T47D (cell line): Measurements from ENCODE around the gene NDUFA1.
"Not testable (repeated sequence)": the region's sequence is repeated elsewhere in the genome, so short reads cannot be mapped to it uniquely, and the experiment has no call there.

Experiments
- DNase-seq, 2 experiments: peaks; one replicate each; pipeline versions ENCODE4 v3.0.0 to v3.0.0-alpha.2; 2011 to 2012; ENCODE audit warnings: low read depth in 1 of 2, low spot score in 1 of 2
- JUND ChIP-seq: IDR thresholded peaks from 2 replicates; pipeline ENCODE4 v1.6.1; 2012; ENCODE audit warnings: low read depth
- in situ Hi-C: cut with HindIII; loops from 2 replicates; pipeline ENCODE4 v1.10.0; 2016; ENCODE audit warnings: low sequenced_read_pairs, low pct_unique_long_range_greater_than_20kb

The NDUFA1 gene

DNA sequence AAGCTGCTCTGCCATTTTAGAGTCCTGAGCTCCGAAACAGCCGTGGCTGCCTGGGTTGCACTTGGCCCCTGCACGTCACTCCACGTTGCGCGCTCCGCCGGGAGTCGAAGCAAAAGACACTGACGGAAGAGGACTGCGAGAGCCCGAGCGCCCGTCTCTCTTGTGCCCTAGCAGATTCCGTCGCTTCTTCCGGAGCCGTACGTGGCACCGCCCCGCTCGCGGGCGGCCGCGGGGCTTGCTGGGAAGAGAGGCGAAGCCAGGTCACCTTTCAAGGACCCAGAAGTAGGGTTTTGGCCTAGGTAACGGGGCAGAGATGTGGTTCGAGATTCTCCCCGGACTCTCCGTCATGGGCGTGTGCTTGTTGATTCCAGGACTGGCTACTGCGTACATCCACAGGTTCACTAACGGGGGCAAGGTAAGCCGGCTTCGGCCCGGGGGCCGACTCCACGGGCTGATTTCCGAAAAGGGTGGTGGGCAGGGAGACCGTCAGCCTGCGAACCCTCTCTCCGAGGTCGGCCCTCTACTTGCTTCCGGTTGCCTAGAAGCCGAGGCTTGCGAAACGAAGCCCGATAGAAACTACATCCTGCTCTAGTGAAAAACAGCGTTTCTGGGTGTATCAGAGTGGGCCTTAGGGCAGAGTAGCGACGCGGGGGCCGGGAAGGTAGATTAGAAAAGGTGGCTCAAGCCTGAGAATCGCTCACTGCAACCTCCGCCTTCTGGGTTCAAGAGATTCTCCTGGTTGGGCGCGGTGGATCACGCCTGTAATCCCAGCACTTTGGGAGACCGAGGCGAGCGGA, at the start of gene NDUFA1, which contains the start of gene RNF113A:
TSS of gene NDUFA1 (plus strand) at position 234 of the 797 bp plus-strand sequence. CDS start at position 314, 80 bp downstream.
TSS of gene RNF113A (minus strand) at position 135 of the 797 bp plus-strand sequence. CDS start at position 15, 120 bp downstream.
- TF ChIP-seq JUND, result no peak
- in situ Hi-C loops, result no loop called here
- DNase-seq, result peak; percentile 25 to 83

DNA sequence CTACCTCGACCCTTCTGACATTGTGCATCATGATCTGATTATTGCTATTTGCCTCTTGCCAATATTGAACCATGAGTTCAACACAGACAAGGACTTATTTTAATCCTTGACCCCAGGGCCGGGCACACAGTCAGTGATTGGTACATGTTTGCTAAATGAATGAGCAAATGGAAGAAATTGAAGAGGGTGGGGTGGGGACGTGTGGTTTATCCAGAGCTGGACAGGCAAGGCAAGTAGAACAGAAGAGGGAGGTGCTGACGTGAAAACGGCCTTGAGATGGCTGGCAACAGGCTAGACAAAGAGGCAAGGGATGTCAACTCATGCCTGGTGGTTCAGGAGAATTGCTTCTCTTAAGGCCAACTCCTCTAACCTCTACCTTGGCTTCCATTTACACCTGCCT, 47.4 kb upstream of the NDUFA1 start:
- in situ Hi-C loops, DNase-seq: not testable (repeated sequence)

- no peak for TF ChIP-seq JUND
- DNase-seq, result no peak
- in situ Hi-C loops, result no loop called here
Observed at GRCh38 chrX:119826399-119826959, 45.2 kb upstream of the NDUFA1 start.

- DNase-seq, result no peak
- TF ChIP-seq JUND, result no peak
- in situ Hi-C loops, result no loop called here
Observed at GRCh38 chrX:119828446-119828845, 43.2 kb upstream of the NDUFA1 start.

GRCh38 chrX:119833905-119834304, 37.7 kb upstream of the NDUFA1 start:
- no peak for TF ChIP-seq JUND
- in situ Hi-C loops, result no loop called here
- no peak for DNase-seq

DNA sequence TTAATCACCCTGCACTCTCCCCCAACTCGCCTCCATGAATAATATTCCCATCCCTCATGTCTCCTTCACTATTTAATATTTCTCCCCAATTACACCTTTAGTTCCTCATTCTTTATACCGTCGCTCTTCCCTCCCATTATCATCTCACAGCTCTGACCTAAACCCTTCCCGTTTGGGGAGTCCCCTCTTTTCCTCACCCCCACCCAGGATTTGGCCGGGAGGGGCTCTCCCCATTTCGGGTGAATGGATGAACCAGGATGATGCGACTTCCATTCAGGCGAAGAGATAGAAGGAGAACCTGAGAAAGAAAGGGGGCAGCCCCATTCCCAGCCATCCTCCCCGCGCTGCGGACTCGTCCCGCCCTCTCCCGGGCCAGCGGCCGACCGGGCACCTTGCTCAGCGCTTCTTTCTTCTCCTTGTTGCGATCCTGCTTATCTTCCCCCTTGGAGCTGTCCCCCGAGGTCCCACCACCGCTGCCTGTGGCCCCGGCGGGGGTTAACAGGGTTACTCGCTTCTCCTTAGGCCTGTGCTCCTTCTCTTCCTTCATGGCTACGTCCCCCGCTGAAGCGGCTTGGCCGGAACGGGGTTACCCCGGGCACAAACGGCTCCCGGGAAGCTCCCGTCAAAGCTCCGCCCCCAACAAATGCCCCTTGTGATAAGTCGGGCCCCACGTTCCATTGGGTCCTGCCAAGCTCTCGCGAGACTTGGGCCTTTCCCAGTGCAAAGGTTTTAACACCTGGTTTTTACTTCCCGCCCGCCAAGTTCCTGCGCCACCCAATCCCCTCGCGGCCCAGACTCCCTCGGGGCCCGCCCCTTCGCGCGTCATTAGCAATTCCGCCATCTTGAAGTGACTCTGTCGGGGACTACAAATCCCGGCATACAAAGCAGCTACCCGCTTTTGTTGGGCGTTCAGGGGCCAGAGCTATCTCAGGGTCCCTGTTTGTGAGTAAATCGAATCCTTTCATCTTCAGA, 19.0 kb upstream of the NDUFA1 start, which contains the start of gene UPF3B:
TSS of gene UPF3B (minus strand) at position 582 of the 972 bp plus-strand sequence. CDS start at position 547, 35 bp downstream.
- TF ChIP-seq JUND, result no peak
- in situ Hi-C loops, result no loop called here
- peak; percentile 73 to 97 for DNase-seq

DNA sequence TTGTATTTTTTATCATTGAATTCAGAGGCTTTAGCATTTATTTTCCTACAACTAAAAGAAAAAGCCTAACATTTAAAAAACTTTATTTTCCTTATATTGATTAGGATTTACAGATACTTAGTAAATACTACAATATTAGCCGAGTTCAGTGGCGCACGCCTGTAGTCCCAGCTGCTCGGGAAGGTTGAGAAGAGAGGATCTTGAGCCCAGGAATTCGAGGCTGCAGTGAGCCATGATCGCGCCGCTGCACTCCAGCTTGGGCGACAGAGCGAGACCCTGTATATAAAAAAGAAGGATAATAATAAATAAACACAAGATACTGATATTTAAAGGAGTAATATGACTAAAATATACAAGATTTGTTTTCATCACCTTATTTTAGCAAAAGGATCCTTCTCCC, 18.2 kb upstream of the NDUFA1 start:
- in situ Hi-C loops, result no loop called here
- TF ChIP-seq JUND, result no peak
- DNase-seq, result no peak

- in situ Hi-C loops, result no loop called here
- TF ChIP-seq JUND, result no peak
- DNase-seq, result no peak
Observed at GRCh38 chrX:119870626-119871131, 953 bp upstream of the NDUFA1 start.

DNA sequence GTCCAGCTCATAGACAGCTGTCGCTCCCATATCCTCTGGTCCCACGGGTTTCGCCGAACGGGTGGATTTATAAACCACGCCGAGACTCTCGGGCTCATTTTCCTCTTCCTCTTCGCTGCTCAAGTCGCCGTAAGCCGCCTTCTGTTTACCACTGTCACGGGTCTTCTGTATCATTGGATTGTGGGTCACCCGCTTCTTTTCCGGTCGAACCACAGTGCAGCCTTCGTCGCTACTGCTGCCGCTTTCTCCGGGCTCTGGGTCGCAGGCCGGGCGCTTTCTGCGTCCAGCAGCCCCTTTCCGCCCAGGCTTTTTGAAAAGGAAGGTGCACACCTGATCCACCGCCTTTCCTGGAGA, 410 bp upstream of the NDUFA1 start:
- in situ Hi-C loops, result no loop called here
- no peak for TF ChIP-seq JUND
- no peak for DNase-seq

DNA sequence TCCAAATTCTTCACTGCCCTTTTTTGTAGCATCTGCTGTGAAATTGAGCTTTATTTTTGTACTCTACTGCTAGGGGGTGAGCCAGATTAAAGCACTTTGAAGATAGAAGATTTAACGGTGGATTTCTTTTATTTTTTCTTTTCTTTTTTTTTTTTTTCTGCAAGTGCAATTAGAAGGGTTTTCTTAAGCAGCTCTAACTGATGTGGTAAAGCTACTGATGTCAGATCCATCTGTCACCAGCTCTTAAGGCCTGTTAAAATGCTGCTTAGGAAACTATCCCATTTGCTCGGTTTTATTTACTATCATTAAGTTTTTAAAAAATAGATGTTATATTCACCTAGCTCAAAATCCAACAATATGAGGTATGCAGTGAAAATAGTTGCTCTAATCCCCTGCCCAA, 7.1 kb downstream of the NDUFA1 start:
- in situ Hi-C loops, result no loop called here
- no peak for DNase-seq
- no peak for TF ChIP-seq JUND

DNA sequence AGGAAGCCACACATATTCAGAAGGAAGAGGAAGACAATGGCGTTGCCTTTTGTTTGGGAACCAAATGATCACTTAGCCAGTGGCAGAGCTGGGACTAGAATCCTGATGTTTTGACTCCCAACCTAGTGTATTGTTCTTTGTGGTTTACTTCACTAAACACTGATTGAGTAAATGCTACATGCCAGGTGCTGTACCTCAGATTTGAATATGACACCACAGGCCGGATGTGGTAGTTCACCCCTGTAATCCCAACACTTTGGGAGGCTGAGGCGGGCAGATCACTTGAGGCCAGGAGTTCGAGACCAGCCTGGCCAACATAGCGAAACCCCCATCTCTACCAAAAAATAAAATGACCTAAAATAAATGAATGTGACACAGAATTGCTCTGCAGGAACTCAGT, 8.4 kb downstream of the NDUFA1 start:
- no peak for DNase-seq
- in situ Hi-C loops, result no loop called here
- no peak for TF ChIP-seq JUND
